GM12874 (cell line): ENCODE measurements around the gene TRIM67.

ENCODE experiments used
- TF ChIP-seq, protein P1 (sequence below): IDR thresholded peaks from 2 replicates; pipeline ENCODE4 v1.5.1; 2011; ENCODE audit warnings: low read depth, mild to moderate bottlenecking, control low read depth, low read length, moderate library complexity; ENCODE audit not compliant: insufficient read depth

TRIM67 gene

DNA sequence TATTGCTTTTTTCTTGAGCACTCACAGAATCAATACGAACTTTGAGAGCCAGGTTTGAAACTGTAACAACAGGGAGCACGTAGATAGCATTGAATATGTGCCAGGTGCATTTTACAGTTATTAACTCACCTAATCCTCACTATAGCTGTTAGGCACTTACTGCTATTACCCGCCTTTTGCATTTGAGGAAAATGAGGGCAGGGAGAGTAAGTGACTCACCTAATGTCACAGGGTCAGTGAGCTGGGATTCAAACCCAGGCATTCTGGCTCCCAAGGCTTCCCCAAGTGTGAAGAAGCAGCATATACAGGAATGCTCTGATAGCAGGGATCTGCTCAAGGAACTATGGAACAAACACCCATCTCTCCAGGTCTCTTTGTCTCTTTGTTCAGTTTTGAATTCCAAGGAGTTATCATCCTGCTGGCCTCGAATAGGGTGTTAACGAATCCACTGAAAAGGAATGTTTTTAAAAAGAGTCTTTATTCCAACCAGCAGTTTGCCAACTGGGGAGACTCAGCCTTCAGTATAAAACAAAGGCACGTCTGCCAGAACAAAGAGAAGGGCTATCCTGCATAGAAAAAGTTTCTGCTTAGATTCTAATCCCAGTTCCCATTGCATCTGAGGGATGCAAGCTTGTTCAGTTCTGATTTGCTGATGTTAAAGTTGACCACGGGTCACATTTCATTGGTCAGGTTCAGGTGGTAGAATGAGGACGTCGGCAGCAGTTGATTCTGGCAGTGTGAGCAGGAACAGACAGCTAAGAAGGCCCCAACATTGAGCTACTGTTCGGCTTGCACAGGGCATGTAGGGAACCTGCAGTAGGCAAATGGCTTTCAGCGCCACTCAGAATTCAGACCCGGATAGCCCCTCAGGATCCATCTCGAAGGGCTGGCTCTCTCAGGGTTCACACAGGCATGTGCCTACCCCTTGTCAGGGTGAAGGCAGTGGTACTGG is 22.1 kb downstream of the TRIM67 start:
- TF ChIP-seq, protein P1, sequence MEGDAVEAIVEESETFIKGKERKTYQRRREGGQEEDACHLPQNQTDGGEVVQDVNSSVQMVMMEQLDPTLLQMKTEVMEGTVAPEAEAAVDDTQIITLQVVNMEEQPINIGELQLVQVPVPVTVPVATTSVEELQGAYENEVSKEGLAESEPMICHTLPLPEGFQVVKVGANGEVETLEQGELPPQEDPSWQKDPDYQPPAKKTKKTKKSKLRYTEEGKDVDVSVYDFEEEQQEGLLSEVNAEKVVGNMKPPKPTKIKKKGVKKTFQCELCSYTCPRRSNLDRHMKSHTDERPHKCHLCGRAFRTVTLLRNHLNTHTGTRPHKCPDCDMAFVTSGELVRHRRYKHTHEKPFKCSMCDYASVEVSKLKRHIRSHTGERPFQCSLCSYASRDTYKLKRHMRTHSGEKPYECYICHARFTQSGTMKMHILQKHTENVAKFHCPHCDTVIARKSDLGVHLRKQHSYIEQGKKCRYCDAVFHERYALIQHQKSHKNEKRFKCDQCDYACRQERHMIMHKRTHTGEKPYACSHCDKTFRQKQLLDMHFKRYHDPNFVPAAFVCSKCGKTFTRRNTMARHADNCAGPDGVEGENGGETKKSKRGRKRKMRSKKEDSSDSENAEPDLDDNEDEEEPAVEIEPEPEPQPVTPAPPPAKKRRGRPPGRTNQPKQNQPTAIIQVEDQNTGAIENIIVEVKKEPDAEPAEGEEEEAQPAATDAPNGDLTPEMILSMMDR, result no peak

DNA sequence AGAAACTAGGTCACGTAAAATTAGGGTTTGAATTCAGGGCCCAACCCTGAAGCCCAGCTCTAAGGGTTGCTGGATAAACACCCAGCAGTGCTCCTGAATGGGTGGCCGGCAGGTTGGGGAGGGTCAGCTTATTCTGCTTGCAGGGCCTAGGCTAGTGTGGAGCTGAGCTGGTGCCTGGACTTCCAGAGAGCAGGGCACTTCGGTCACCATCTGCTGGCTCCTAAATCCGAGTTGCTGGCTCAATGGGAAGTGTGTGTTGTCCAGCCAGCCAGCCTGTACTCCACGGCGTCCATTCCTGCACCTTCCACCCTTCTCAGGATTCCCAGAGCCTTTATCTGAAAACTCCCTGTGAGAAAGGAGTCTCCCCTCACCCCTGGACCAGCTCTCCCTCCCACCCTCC is 23.0 kb downstream of the TRIM67 start:
- TF ChIP-seq, protein P1, result no peak

DNA sequence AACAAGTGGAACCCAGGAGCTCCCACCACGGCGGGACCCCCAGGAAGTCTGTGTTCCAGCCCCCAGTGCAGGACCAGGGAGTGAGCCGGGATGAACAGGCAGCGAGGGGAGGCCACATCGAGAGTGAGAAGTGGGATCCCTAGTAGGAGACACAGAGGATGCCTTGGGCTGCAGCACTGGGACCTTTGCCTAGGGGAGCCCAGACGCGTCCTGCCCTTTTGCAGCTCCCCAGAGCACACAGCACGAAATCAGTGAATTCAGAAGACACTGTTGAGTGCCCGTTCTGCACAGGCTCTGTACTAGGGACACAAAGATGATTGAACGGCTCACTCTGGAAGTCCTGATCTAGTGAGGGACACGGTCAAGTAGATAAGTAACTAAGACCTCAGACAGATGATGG is 23.5 kb downstream of the TRIM67 start:
- TF ChIP-seq, protein P1, result no peak

- TF ChIP-seq, protein P1, result no peak
Measured at GRCh38 chr1:231186356-231187115, 24.7 kb downstream of the TRIM67 start.

GRCh38 chr1:231187571-231187970 is 25.7 kb downstream of the TRIM67 start:
- TF ChIP-seq, protein P1, result no peak

DNA sequence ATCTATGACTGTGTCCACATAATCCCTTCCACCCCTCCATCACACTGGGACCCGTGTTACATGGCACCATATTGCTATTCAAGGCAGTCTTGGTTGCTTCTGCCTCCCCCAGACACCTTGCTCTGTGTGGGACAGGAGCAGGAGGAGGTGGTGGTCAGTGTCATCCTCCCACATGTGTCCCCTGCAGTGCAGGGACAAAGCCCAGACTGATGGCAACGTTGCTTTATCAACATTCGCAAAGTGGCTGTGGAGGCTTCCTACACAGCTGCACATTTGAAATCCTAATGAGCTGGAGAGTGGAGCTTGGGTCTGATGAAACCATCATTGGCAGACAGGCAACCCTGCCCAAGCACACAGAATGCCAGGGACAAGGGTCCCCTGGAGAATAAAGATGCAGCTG is 26.2 kb downstream of the TRIM67 start:
- TF ChIP-seq, protein P1, result no peak

DNA sequence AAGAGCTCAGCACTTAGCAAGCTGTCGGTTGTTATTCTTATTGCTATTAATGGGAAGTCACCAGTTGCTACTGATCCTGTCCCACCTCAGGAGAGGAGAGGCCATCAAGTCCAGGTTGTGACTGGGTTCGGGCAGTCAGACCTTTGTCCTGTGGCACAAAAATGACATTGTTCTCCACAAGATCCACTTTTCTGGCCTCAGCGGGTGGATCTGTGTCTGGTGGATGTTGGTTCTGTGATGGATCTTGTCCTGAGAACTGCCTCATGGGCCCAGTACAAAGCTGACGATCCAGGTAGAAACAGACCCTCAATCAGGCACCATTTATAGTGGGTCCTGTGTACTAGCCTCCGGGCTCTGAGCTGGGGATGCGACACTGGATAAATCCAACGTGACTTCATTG is 26.9 kb downstream of the TRIM67 start:
- TF ChIP-seq, protein P1, result no peak
